ENCODE measurements around the gene MPP3. TPM values are rescaled to one million over a fixed set of nuclear protein-coding genes. Genes with fewer than 3 reads are reported as not detected.

MPP3 gene
- total RNA-seq, 1 donor from 2014 or later = 0.47 TPM

GRCh38 chr17:43780135-43780534, 52.8 kb downstream of the MPP3 start, which contains the start of gene CFAP97D1:
CFAP97D1 (plus strand) TSS chr17:43780435; CDS start chr17:43780463, 28 bp downstream.
- intact Hi-C loops (cut with micrococcal nuclease) = no loop called here
- peak within 1 kb of the TSS; percentile 73 for H3K4me3 Mint-ChIP-seq
- H3K4me1 Mint-ChIP-seq (ENCODE audit: low read depth) = peaks cover 7% of the 10 kb centered on the region
- no peak within 1 kb of the TSS for H3K27ac Mint-ChIP-seq
- H3K27me3 Mint-ChIP-seq (ENCODE audit: insufficient read depth) = peaks cover 32% of the 10 kb centered on the region
- DNase-seq (ENCODE audit: low spot score) = no peak
- no peaks in the 10 kb centered on the region for H3K9me3 Mint-ChIP-seq
- H3K36me3 Mint-ChIP-seq (ENCODE audit: low read depth) = peaks cover 3% of the 10 kb centered on the region

- intact Hi-C loops (cut with micrococcal nuclease) = loop anchor here (1.0 kb wide), 1 partner anchor 67 kb away; no protein-coding TSS in a partner anchor
- peaks cover 7% of the 10 kb centered on the region for H3K4me1 Mint-ChIP-seq (ENCODE audit: low read depth)
- no peak for DNase-seq (ENCODE audit: low spot score)
- H3K9me3 Mint-ChIP-seq = no peaks in the 10 kb centered on the region
- H3K4me3 Mint-ChIP-seq = peak overlapping the region; percentile 73
- no peak overlapping the region for H3K27ac Mint-ChIP-seq
- peaks cover 32% of the 10 kb centered on the region for H3K27me3 Mint-ChIP-seq (ENCODE audit: insufficient read depth)
- H3K36me3 Mint-ChIP-seq (ENCODE audit: low read depth) = peaks cover 3% of the 10 kb centered on the region
Measured at GRCh38 chr17:43779145-43780125, 53.5 kb downstream of the MPP3 start.

DNA sequence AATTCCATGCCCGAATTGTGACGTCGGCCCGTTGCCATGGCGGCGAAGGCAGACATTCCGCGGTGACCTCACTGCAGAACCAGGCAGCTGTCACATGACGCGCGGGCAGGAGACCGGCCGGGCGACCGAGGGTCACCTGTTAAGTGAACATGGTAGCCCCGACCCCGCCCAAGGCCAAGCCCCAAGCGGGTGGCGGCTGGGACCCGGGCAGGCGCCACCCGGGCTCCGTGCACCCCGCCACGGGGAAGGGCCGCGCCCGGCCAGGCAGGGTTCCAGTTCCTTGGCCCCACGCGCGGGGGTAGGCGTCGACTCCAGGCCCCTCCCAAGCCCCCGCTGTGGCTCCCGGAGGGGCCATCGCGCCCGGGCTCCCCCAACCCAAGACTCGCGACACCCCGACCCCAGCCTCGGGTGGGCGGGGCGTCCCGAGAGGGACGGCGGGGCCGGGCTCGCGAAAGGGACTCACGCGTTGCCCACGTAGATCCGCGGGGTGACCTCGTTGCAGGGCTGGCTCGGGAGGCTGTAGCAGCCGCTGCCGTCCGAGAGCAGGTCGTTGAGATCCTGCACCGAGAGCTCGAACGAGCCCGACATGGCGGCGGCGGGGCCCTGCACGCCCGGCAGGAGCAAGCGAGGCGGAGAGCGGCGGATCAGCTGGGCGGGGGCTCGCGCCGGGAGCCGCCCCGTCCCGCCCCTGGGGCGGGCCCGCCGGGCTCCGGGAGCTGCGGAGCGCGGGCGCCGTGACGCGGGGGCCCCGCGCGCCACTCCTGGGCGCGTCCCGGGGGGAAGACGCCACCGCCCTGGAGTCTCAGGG, 54.4 kb downstream of the MPP3 start, which contains the start of gene DUSP3:
Gene DUSP3 (minus strand): TSS at position 641 of the 808 bp plus-strand sequence. CDS start 53 bp downstream, at position 588.
- no peaks in the 10 kb centered on the region for H3K9me3 Mint-ChIP-seq
- H3K27ac Mint-ChIP-seq = peak within 1 kb of the TSS; percentile 76
- peak; percentile 73 for DNase-seq (ENCODE audit: low spot score)
- H3K36me3 Mint-ChIP-seq (ENCODE audit: low read depth) = peaks cover 3% of the 10 kb centered on the region
- peaks cover 32% of the 10 kb centered on the region for H3K27me3 Mint-ChIP-seq (ENCODE audit: insufficient read depth)
- H3K4me1 Mint-ChIP-seq (ENCODE audit: low read depth) = peaks cover 7% of the 10 kb centered on the region
- H3K4me3 Mint-ChIP-seq = peak within 1 kb of the TSS; percentile 87
- intact Hi-C loops (cut with micrococcal nuclease) = loop anchor here (1.0 kb wide), 2 partner anchors 68 to 228 kb away; no protein-coding TSS in a partner anchor

- Mint-ChIP-seq H3K4me1 (ENCODE audit: low read depth) (peaks cover 5% of the 10 kb centered on the region), H3K36me3 (ENCODE audit: low read depth) (peaks cover 17% of the 10 kb centered on the region), H3K27me3 (ENCODE audit: insufficient read depth) (peaks cover 3% of the 10 kb centered on the region), H3K4me3 (no peak overlapping the region), H3K27ac (no peak overlapping the region), H3K9me3 (no peaks in the 10 kb centered on the region)
- intact Hi-C loops (cut with micrococcal nuclease) = no loop called here
- no peak for DNase-seq (ENCODE audit: low spot score)
Measured at GRCh38 chr17:43774304-43775250, 58.4 kb downstream of the MPP3 start.

DNA sequence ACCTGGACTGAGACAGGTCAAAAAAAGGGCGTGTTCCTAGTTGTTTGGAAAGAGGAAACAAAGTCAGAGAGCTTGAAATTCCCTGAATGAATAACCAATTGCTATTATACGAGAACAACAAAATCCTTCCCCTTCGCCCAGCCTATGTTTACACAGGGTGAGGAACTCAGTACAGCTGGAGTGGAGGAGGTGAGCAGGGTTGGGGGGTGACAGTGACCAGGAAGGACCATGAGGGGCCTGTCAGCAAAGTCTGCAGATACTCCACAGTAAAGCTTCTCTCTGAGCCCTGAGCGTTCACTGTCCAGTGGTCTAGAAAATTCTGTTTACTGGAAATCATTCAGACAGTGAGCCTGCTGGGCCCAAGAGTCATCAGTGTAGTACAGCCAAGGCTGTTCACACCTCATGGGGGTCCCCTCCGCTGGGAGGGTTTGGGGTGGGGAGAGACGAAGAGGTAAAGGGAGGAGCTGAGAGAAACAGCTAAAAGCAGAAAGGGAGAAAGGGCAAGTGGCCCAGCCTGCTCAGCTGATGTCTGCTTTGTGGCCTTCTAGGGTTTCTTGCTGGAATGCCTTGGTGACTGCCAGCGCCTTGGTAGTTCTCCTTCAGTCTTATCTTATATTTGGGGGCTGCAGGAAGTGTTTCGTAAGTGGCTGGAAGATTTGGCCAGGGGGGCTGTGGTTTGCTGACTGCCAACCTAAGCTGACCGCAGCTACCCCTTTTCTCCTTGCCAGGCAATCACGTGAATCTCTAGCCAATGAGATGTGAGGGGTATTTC, 59.9 kb downstream of the MPP3 start:
- DNase-seq (ENCODE audit: low spot score) = no peak
- no peak overlapping the region for H3K4me3 Mint-ChIP-seq
- intact Hi-C loops (cut with micrococcal nuclease) = no loop called here
- H3K27ac Mint-ChIP-seq = no peak overlapping the region
- H3K4me1 Mint-ChIP-seq (ENCODE audit: low read depth) = no peaks in the 10 kb centered on the region
- peaks cover 18% of the 10 kb centered on the region for H3K36me3 Mint-ChIP-seq (ENCODE audit: low read depth)
- no peaks in the 10 kb centered on the region for H3K27me3 Mint-ChIP-seq (ENCODE audit: insufficient read depth)
- H3K9me3 Mint-ChIP-seq = no peaks in the 10 kb centered on the region

DNA sequence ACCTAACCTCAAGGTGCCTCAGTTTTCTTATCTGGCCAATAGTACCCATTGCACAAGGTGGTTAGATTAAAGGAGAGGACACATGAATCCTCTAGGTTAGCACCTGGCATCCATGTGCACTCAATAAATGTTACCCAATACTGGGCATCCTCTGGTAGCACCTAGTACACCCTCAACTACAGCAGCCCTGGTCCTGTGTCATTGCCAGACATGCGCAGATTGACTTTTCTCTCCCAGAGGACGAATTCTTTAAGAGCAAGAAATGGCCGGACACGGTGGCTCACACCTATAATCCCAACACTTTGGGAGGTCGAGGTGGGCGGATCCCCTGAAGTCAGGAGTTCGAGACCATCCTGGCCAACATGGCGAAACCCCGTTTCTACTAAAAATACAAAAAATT, 61.5 kb downstream of the MPP3 start:
- Mint-ChIP-seq H3K27me3 (ENCODE audit: insufficient read depth) (no peaks in the 10 kb centered on the region), H3K9me3 (no peaks in the 10 kb centered on the region), H3K4me3 (no peak overlapping the region), H3K36me3 (ENCODE audit: low read depth) (peaks cover 17% of the 10 kb centered on the region), H3K27ac (no peak overlapping the region), H3K4me1 (ENCODE audit: low read depth) (no peaks in the 10 kb centered on the region)
- intact Hi-C loops (cut with micrococcal nuclease) = no loop called here
- no peak for DNase-seq (ENCODE audit: low spot score)

- H3K4me3 Mint-ChIP-seq = no peak overlapping the region
- H3K27me3 Mint-ChIP-seq (ENCODE audit: insufficient read depth) = no peaks in the 10 kb centered on the region
Measured at GRCh38 chr17:43770957-43771356, 62.0 kb downstream of the MPP3 start.

DNA sequence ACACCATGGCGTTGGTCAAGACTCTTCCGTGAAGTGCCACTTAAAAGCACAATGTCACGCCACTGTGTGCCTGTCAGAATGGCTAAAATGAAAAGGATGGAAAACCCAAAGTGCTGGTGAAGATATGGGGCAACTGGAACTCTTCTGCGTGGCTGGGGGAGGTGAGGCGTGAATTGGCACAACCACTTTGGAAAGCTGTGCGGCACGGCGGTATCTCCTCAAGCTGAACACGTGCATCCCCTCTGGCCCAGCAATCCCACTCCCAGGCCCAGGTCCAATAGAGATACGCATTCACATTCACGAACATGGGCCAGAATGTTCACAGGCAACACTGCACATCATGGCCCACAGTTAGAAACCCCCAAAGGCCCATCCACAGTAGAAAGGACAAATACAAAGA, 63.1 kb downstream of the MPP3 start:
- no peak overlapping the region for H3K27ac Mint-ChIP-seq
- no peaks in the 10 kb centered on the region for H3K27me3 Mint-ChIP-seq (ENCODE audit: insufficient read depth)
- no peaks in the 10 kb centered on the region for H3K9me3 Mint-ChIP-seq
- intact Hi-C loops (cut with micrococcal nuclease) = no loop called here
- peaks cover 15% of the 10 kb centered on the region for H3K36me3 Mint-ChIP-seq (ENCODE audit: low read depth)
- no peak for DNase-seq (ENCODE audit: low spot score)
- H3K4me1 Mint-ChIP-seq (ENCODE audit: low read depth) = no peaks in the 10 kb centered on the region
- no peak overlapping the region for H3K4me3 Mint-ChIP-seq

More at GRCh38 chr17:43770957-43771356, 62.0 kb downstream of the MPP3 start:
- Mint-ChIP-seq H3K27ac (no peak overlapping the region), H3K9me3 (no peaks in the 10 kb centered on the region), H3K4me1 (ENCODE audit: low read depth) (no peaks in the 10 kb centered on the region), H3K36me3 (ENCODE audit: low read depth) (peaks cover 15% of the 10 kb centered on the region)
- intact Hi-C loops (cut with micrococcal nuclease) = no loop called here
- no peak for DNase-seq (ENCODE audit: low spot score)

- intact Hi-C loops (cut with micrococcal nuclease) = no loop called here
Measured at GRCh38 chr17:43769426-43769825, 63.5 kb downstream of the MPP3 start.

GRCh38 chr17:43768943-43769342, 64.0 kb downstream of the MPP3 start:
- peaks cover 15% of the 10 kb centered on the region for H3K36me3 Mint-ChIP-seq (ENCODE audit: low read depth)
- H3K4me3 Mint-ChIP-seq = no peak overlapping the region
- H3K27me3 Mint-ChIP-seq (ENCODE audit: insufficient read depth) = no peaks in the 10 kb centered on the region
- no peak overlapping the region for H3K27ac Mint-ChIP-seq
- H3K9me3 Mint-ChIP-seq = no peaks in the 10 kb centered on the region
- no peaks in the 10 kb centered on the region for H3K4me1 Mint-ChIP-seq (ENCODE audit: low read depth)
- no peak for DNase-seq (ENCODE audit: low spot score)
- intact Hi-C loops (cut with micrococcal nuclease) = no loop called here

More at GRCh38 chr17:43769426-43769825, 63.5 kb downstream of the MPP3 start:
- no peak for DNase-seq (ENCODE audit: low spot score)
- no peaks in the 10 kb centered on the region for H3K4me1 Mint-ChIP-seq (ENCODE audit: low read depth)
- peaks cover 15% of the 10 kb centered on the region for H3K36me3 Mint-ChIP-seq (ENCODE audit: low read depth)
- H3K4me3 Mint-ChIP-seq = no peak overlapping the region
- H3K27ac Mint-ChIP-seq = no peak overlapping the region
- no peaks in the 10 kb centered on the region for H3K27me3 Mint-ChIP-seq (ENCODE audit: insufficient read depth)
- H3K9me3 Mint-ChIP-seq = no peaks in the 10 kb centered on the region

DNA sequence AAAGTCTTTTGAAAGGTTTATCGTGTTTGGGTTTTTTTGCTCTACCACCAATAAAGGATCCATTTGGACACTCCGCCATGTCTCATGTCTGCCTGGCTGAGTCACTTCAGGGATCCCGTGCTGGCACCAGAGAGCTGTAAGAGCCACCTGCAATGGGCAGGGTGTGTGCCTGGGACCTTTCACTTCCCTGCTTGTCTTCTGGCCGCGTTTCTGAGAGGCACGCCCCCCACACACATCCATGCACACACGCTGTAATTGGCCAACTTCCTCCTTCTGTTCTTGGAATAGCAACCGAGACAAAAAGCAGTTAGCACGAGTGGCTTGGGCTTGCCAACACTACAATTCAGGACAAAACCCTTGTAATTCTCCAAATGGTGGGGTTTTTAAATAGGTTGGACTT, 64.6 kb downstream of the MPP3 start:
- Mint-ChIP-seq H3K36me3 (ENCODE audit: low read depth) (peaks cover 13% of the 10 kb centered on the region), H3K27ac (no peak overlapping the region), H3K27me3 (ENCODE audit: insufficient read depth) (no peaks in the 10 kb centered on the region), H3K4me1 (ENCODE audit: low read depth) (no peaks in the 10 kb centered on the region), H3K4me3 (no peak overlapping the region), H3K9me3 (no peaks in the 10 kb centered on the region)
- intact Hi-C loops (cut with micrococcal nuclease) = no loop called here
- DNase-seq (ENCODE audit: low spot score) = no peak
